ENCODE data around the gene NPAS2.

NPAS2 gene

GRCh38 chr2:100995309-100996075, 175.6 kb downstream of the NPAS2 start:
- DNase-seq = no peak

DNA sequence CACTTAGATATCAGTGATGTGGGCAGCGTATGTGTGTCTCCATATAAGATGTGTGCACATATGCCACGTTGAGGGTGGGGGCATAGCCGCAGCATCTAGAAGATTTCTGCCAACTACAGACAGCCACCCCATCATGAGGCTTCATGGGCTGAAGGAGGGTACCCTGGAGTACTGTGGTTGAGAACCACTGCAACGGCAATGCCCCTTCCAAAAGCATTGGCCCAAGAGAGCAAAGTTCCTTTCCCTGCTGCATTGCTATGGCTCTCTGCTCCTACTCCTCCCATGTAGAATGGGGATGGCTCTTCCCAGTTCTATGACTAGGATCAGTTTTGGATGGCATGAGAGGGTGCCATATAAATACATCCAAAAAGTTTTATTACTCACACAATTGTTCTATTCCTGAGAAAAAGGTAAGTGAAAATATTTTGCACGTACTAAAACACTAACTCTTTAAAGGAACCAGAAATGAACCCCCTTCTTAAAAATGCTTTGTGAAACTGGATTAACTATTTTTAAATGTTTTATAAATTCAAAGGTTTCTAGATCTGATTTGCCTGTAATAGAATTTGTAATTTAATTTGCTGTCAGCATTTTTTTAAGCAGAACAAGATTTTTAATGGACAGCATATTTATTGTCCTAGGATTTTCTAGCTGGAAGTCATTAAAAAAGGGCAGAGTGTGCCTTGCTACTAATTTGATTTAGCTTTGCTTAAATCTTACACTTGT, 177.7 kb downstream of the NPAS2 start:
- no peak for DNase-seq

- DNase-seq = no peak
These were observed 178.3 kb downstream of the NPAS2 start for GRCh38 chr2:100998235-100998573.

GRCh38 chr2:100999995-101000394, 180.1 kb downstream of the NPAS2 start:
- DNase-seq = no peak

- DNase-seq = peak; percentile 95 to 97
These were observed 182.0 kb downstream of the NPAS2 start, which contains the start of gene RPL31 for GRCh38 chr2:101001691-101002561. TSS of gene RPL31 (plus strand) at chr2:101002289. CDS start at chr2:101002702, 413 bp downstream.

DNA sequence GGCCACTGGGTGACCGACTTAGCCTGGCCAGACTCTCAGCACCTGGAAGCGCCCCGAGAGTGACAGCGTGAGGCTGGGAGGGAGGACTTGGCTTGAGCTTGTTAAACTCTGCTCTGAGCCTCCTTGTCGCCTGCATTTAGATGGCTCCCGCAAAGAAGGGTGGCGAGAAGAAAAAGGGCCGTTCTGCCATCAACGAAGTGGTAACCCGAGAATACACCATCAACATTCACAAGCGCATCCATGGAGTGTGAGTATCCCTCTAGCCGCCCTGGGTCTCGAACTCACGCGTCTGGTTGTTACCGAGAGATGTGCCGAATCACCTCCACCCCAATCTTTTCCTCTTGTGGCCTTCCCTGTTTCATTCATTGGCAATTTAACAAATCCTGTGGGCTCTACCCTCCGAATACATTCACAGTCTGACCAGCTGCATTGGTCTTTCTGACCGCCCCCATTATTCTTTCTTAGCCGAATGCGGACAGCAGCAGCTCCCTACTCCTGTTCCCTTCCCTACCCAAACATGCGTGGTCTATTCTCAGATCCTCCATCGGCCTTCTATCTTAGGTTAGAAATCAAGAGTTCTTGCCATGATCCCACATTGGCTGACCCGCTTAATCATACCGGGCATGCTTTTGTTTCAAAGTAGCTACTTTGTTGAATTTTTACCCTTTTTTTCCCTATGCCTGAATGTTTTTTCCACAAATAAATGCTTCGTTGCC, 182.8 kb downstream of the NPAS2 start:
- DNase-seq = peak in 1 of 2 donors; percentile 44

DNA sequence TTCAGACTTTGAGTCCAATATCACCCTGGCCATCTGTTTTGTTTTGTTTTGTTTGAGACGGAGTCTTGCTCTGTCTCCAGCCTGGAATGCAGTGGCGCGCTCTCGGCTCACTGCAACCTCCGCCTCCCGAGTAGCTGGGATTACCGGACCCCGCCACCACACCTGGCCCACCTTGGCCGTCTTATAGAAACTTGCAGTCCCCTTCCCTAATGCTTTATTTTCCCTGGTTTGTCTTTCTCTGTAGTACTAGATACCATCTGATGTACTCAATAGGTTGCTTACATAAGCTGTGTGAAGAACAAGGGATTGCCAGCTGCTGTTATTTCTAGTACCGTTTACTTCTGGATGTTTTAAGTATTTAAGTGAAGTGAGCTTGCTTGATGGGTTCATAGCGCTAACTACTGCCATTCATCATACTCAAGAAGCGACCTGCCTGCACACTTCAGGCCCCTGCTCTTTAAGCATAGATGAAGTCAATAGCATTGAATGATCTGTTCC, 183.4 kb downstream of the NPAS2 start:
- no peak for DNase-seq

DNA sequence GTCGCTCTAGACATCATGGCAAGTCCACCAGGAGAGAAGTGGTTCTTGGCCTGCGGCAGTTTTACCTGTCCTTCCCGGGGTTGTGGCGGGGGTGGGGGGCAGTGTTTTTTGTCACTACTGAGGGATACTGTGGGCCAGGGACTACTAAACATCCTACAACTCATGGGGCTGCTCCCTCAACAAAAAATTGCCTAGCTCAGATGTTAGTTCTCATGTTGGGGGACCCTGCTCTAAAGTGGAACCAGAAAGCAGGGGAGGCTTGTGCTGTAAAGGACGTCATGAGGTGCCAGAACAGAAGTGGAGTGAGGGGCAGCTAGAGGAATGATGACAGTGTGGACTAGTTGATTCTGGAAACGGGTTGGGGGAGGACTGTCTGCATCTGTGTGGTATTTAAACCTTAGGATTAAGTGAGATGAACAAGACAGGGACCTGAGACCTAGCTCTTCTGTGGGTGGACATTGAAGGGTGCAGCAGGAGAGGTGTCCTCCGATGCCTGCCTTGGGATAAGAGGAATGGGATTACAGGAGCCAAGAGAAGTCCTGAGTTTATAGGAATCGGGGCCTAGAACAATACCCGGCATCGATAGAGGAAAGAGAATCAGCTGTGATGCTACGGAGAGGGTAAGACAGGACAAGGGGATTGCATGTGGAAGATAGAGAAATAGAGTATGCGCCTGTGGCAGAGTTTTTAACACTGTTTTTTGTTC, 184.8 kb downstream of the NPAS2 start:
- DNase-seq = no peak

DNA sequence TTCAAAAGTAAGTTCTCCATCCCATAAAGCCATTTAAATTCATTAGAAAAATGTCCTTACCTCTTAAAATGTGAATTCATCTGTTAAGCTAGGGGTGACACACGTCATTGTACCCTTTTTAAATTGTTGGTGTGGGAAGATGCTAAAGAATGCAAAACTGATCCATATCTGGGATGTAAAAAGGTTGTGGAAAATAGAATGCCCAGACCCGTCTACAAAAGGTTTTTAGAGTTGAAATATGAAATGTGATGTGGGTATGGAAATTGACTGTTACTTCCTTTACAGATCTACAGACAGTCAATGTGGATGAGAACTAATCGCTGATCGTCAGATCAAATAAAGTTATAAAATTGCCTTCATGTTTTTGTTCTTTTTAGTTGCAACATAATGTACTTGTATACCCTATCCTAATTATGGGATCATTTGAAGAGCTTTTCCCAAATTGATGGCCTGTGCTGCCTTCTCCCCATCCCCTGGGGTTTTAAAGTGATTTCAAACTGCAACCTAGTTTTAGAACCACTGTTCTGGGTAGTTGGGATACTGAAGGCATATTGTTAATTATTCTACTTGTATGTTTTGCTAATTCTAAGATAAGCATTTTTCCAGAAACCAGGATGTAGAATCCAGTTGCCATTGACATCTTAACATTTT, 186.3 kb downstream of the NPAS2 start:
- DNase-seq = no peak

- no peak for DNase-seq
These were observed 187.7 kb downstream of the NPAS2 start for GRCh38 chr2:101007415-101008345.

DNA sequence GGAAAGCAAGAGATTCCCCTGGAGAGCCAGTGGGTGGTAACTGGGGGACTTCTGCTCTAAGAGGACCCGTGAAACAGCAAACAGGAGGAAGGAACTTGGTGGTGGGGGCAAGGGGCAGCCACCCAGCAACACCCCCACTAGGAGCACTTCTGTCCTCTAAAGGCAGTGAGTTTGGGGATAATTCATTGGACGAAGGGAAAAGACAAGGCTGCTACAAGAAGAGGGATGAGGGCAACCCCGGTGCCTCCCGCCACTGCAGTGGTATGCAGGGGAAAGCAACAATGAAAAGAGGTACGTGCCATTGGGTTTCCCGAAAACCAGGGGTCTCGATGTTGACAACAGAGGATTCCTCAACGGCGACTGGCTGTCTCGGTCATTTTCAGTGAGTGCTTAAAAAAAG, 191.2 kb downstream of the NPAS2 start:
- DNase-seq = no peak

- no peak for DNase-seq
These were observed 192.2 kb downstream of the NPAS2 start for GRCh38 chr2:101012054-101012705.

- DNase-seq = peak in 1 of 2 donors; percentile 55
These were observed 192.8 kb downstream of the NPAS2 start for GRCh38 chr2:101012706-101013181.

DNA sequence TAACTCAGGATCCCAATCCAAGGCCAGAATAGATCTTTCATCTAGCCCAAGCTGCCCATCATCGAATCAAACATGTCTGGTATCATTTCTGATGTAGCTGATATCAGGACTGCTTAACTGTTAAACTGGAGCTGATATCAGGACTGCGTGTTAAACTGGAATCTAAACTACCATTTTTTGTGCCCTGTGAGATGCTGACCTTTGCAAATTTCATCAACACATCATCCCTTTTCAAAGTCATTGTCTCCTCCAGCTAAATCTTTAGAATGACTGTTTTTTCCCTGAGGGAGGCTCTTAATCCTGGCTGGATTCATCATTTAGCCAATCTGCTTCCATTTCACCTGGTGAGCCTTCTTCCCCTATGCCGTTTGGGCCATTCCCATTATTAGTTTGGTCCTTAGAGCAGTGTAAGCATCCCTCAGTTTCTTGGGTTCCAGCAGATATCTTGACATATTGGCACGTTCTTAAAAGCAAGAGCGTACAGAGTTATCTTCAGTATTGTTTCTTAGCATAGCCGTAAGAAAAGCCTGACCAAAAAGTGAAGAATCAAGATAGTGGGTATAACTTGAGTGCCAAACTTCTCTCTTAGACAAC, 194.4 kb downstream of the NPAS2 start:
- no peak for DNase-seq

DNA sequence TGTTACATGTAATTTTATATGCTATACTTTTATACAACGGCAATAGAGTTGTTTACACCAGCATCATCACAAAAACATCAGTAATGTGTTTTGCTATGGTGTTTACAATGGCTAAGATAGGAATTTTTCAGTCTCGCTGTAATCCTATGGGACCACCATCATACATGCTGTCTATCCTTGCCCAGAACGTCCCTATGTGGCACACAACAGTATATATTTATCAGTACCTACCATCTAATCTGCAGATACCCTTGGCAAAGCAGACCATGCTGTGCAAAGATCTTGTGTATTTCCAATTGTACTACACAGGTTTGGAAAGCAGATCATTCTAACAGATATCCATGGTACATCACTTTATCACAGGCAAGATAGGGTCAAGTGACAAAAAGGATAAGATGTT, 197.4 kb downstream of the NPAS2 start:
- DNase-seq = no peak

GRCh38 chr2:101018934-101019333, 199.0 kb downstream of the NPAS2 start:
- DNase-seq = no peak

- DNase-seq = no peak
These were observed 202.3 kb downstream of the NPAS2 start for GRCh38 chr2:101022221-101022620.

DNA sequence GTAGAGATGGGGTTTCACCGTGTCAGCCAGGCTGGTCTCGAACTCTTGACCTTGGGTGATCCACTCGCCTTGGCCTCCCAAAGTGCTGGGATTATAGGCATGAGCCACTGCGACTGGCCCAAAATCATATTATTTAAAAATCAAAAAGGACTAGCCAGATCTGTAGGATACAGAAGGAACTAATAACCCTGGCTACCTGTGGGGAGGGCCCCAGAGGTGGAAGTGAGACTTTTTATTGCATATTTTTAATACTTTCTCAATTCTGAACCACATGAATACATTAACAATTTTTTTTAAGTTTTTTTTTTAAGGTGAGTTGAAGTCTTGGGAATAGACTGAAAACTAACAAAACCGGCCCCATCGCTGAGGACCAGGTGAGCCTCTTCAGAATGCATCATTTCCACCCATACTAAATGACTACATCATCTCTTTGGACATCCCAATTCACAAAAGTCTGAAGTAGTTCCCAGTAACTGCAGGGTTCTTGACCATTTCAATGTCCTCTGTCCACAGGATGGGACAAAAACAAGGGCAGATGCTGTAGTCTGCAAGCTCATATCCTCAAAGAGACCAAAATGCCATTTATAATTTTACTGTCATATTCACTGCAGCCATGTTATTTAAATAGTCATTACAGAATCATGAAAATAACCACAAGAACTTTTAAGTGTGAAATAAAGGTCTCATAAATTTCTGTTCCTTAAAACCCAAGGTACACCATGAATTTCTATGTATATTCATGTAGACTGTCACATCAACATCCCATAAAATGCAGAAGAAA, 203.6 kb downstream of the NPAS2 start:
- DNase-seq = no peak
